Right cardiac atrium (tissue), 5 donors: ENCODE results near the gene NSD2. TPM values are rescaled to one million over a fixed set of nuclear protein-coding genes. Genes with fewer than 3 reads are reported as not detected.
A peak's percentile ranks its signal among the peaks of the same experiment; 100 is the strongest.

Experiments
- ATAC-seq, 2 donors: fragments of 200-7000 bp; cut with Tn5 transposase; one replicate each; pipeline versions ENCODE4 v1.8.0 to v1.9.1; 2020; ENCODE audit warnings: moderate library complexity in 2 of 2, mild to moderate bottlenecking in 1 of 2
- DNase-seq, 3 donors: peaks; one replicate each; pipeline ENCODE4 v3.0.0-alpha.2; 2020
- H3K27ac ChIP-seq: one replicate; pipeline ENCODE4 v1.5.1; 2013; ENCODE audit warnings: mild to moderate bottlenecking, low read length, control low read depth, moderate library complexity
- H3K27me3 ChIP-seq: one replicate; pipeline ENCODE4 v1.6.1; 2013; ENCODE audit not compliant: control insufficient read depth, insufficient read depth
- H3K4me1 ChIP-seq: one replicate; pipeline ENCODE4 v1.6.1; 2013; ENCODE audit warnings: low read length; ENCODE audit not compliant: control insufficient read depth, insufficient read depth
- H3K4me3 ChIP-seq: one replicate; pipeline ENCODE4 v1.5.1; 2013; ENCODE audit warnings: low read length, control low read depth
- H3K9me3 ChIP-seq: one replicate; pipeline ENCODE4 v1.6.1; 2013; ENCODE audit warnings: low read length; ENCODE audit not compliant: control insufficient read depth
- WGBS: extraction: QIAGEN DNeasy Blood & Tissue Kit; methylation state at CpG from one replicate; pipeline ENCODE4 v1.1.7; 2013; 5-methylcytosine and 5-hydroxymethylcytosine counted together
- intact Hi-C, 4 donors: fragments of 100-400 bp; cut with DNase I; formaldehyde crosslinking; loops; one replicate each; pipeline versions ENCODE4 v1.11.0 to v1.14.0; 2022 to 2023
- polyA plus RNA-seq: library from polyadenylated mRNA; stranded (reverse); fragments of 200-250 nt; gene quantifications from one replicate; pipeline ENCODE4 v1.2.3, GENCODE V29; 2013
- total RNA-seq, 4 donors: library from RNA; stranded (reverse); fragmentation: NEBNext Ultra II Directional; extraction: Animal tissue kit (Norgen Biotek cat#: 25700); gene quantifications; one replicate each; pipeline ENCODE4 v1.2.1, GENCODE V29; 2021
- donor health status: healthy with polysubstance abuse.
- donor health status: DM: no; HTN: yes; CAD: no.
- donor health status: DM: no; HTN: no; CAD: no.
- donor health status: DM: no; HTN: yes; CAD: no; lungs with severe emphysema.
- donor health status: DM: yes; HTN: yes; CAD: no.

The NSD2 gene
- total and polyA plus RNA-seq, 5 donors = 10.8 to 52.0 (median 44.6) TPM

GRCh38 chr4:1927675-1928074 is 56.5 kb downstream of the NSD2 start:
- H3K9me3 ChIP-seq = no peaks in the 10 kb centered on the region
- WGBS = 40% methylated on average over 3 of the region's 3 CpGs
- no peak overlapping the region for H3K4me3 ChIP-seq
- intact Hi-C loops = no loop called here
- no peaks in the 10 kb centered on the region for H3K27me3 ChIP-seq
- ATAC-seq = no peak
- no peak overlapping the region for H3K27ac ChIP-seq
- H3K4me1 ChIP-seq = no peaks in the 10 kb centered on the region
- no peak for DNase-seq

- intact Hi-C loops = no loop called here
- ATAC-seq (peak in 1 of 2 donors; percentile 38), DNase-seq (no peak)
- Histone ChIP-seq H3K9me3 (no peaks in the 10 kb centered on the region), H3K4me3 (no peak overlapping the region), H3K27ac (no peak overlapping the region), H3K4me1 (no peaks in the 10 kb centered on the region), H3K27me3 (no peaks in the 10 kb centered on the region)
- WGBS = 88% methylated on average over 13 of the region's 13 CpGs
Measured at GRCh38 chr4:1928356-1929239, 57.4 kb downstream of the NSD2 start.

GRCh38 chr4:1932736-1933135 is 61.5 kb downstream of the NSD2 start:
- H3K9me3 ChIP-seq = no peaks in the 10 kb centered on the region
- no peak overlapping the region for H3K4me3 ChIP-seq
- no peak overlapping the region for H3K27ac ChIP-seq
- no peak for DNase-seq
- intact Hi-C loops = no loop called here
- H3K27me3 ChIP-seq = no peaks in the 10 kb centered on the region
- 97% methylated on average over 13 of the region's 13 CpGs for WGBS
- no peak for ATAC-seq
- H3K4me1 ChIP-seq = no peaks in the 10 kb centered on the region

- Histone ChIP-seq H3K4me1 (no peaks in the 10 kb centered on the region), H3K4me3 (no peak overlapping the region), H3K27me3 (no peaks in the 10 kb centered on the region), H3K9me3 (no peaks in the 10 kb centered on the region), H3K27ac (no peak overlapping the region)
- intact Hi-C loops = no loop called here
- ATAC-seq (no peak), DNase-seq (no peak)
- 93% methylated on average over 3 of the region's 3 CpGs for WGBS
Measured at GRCh38 chr4:1933700-1934099, 62.5 kb downstream of the NSD2 start.

DNA sequence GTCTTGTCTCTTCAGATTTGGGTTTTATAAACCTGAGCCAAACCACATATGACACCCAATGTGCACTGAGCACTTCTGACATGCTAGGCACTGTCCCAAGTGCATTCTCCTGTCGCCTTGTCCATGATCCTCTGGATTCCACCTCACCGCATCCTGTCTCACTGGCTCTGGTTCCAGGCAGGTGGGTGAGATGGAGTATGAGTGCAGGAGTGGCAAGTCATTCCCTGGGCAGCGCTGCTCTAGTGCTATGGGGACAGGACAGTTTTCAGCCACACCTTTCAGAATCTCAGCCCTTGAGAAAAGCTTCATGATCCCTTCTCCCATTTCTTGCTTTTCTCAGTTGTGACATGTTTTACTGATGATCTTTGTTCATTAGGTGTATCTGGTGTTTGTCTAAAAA is 66.4 kb downstream of the NSD2 start:
- no peak overlapping the region for H3K4me3 ChIP-seq
- H3K9me3 ChIP-seq = no peaks in the 10 kb centered on the region
- intact Hi-C loops = no loop called here
- peaks cover 3% of the 10 kb centered on the region for H3K4me1 ChIP-seq
- ATAC-seq = no peak
- no peak for DNase-seq
- H3K27me3 ChIP-seq = no peaks in the 10 kb centered on the region
- WGBS = 95% methylated on average over 3 of the region's 3 CpGs
- no peak overlapping the region for H3K27ac ChIP-seq

DNA sequence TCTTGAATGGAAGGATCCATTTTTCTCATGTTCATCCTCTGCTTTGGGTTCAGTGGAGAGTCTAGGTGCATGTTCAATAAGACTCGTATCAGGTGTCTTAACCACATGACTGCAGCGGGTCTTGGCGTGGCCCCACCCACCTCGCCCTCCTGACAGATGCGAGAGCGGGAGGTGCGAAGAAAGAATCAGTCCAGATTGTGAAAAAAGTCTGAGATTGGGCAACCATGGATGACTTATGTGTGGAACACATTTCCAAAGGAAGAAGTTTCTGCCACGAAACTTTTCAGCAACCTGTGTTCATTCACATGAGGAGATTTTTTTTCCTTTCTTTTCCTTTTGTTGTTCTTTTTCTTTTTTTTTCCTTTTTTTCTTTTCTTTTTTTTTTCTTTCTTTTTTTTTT is 66.8 kb downstream of the NSD2 start:
- Histone ChIP-seq H3K27me3 (no peaks in the 10 kb centered on the region), H3K9me3 (no peaks in the 10 kb centered on the region), H3K4me3 (no peak overlapping the region), H3K4me1 (peaks cover 3% of the 10 kb centered on the region), H3K27ac (no peak overlapping the region)
- no peak for ATAC-seq
- DNase-seq = no peak
- WGBS = 94% methylated on average over 8 of the region's 8 CpGs
- intact Hi-C loops = no loop called here

- Histone ChIP-seq H3K27ac (no peak overlapping the region), H3K4me3 (no peak overlapping the region), H3K27me3 (no peaks in the 10 kb centered on the region), H3K9me3 (no peaks in the 10 kb centered on the region), H3K4me1 (peaks cover 3% of the 10 kb centered on the region)
- ATAC-seq = peak; percentile 69 to 86
- WGBS = 78% methylated on average over 11 of the region's 11 CpGs
- intact Hi-C loops = no loop called here
- DNase-seq = no peak
Measured at GRCh38 chr4:1939664-1940509, 68.7 kb downstream of the NSD2 start.

DNA sequence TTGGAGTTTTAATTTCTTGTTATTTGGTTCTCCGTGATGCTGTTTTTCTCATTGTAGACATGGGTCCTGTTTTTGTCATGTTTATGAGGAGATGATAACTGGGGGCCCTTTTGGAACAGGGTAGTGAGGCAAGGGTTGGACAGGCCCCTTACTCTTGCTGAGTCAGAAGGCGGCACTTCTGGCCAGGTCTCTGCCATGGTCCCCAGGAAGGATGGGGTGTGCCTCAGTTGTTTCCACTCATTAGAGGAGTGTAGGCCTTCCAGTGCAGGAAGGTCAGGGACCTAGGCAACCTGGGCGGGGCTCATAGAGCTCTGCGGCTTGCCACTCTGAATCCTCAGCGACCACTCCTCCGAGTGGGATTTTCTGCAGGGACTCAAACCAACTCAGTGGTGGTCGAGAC is 69.4 kb downstream of the NSD2 start:
- no peak overlapping the region for H3K27ac ChIP-seq
- peak; percentile 49 to 91 for ATAC-seq
- intact Hi-C loops = no loop called here

GRCh38 chr4:1943928-1944327 is 72.7 kb downstream of the NSD2 start:
- ATAC-seq (no peak), DNase-seq (no peak)
- 94% methylated on average over 7 of the region's 7 CpGs for WGBS
- Histone ChIP-seq H3K27me3 (no peaks in the 10 kb centered on the region), H3K9me3 (no peaks in the 10 kb centered on the region), H3K27ac (no peak overlapping the region), H3K4me1 (peaks cover 3% of the 10 kb centered on the region), H3K4me3 (no peak overlapping the region)
- intact Hi-C loops = no loop called here

More for the DNA sequence above, 69.4 kb downstream of the NSD2 start:
- WGBS = 88% methylated on average over 7 of the region's 7 CpGs
- no peak overlapping the region for H3K4me3 ChIP-seq
- H3K4me1 ChIP-seq = peaks cover 3% of the 10 kb centered on the region
- H3K9me3 ChIP-seq = no peaks in the 10 kb centered on the region
- H3K27me3 ChIP-seq = no peaks in the 10 kb centered on the region
- DNase-seq = peak in 1 of 3 donors; percentile 49

DNA sequence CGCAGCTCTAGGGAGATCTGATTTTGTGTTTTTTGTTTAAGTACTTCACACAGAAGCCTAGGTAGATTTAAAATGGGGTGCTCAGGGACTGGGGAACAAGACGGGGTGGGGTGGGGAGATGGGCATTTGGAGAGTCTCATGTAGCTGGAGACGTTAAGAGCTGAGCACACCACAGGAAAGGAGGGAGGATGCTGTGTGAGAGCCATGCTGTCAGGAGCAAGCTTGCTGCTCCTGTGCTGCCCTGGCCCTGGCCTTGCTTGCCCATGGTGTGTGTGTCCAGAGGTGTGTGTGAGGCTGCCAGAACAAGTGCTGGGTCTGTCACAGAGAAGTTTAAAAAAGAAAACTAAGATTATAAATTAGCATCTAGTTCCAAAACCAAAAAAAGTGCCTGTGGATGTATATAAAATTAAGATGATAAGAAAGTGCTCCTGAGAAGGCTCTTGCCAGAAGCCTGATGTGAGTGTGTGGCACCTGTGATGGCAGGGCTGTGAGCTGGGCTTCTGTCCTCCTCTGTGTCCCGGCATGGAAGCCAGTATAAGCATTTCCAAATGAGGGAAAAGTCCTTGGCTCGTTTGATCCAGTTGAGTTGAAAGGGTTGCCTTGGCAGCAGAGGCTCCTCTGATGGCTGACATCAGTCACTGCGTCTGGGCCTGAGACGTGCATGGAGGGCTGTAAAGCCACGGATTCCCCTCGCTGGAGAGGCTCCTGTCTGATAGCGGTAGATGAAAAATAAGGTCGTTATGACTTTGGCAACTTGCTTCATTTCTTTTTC is 74.1 kb downstream of the NSD2 start:
- WGBS = 72% methylated on average over 11 of the region's 11 CpGs
- DNase-seq (no peak), ATAC-seq (no peak)
- H3K4me3 ChIP-seq = no peak overlapping the region
- H3K27ac ChIP-seq = no peak overlapping the region
- intact Hi-C loops = no loop called here
- H3K9me3 ChIP-seq = no peaks in the 10 kb centered on the region
- peaks cover 3% of the 10 kb centered on the region for H3K4me1 ChIP-seq
- H3K27me3 ChIP-seq = no peaks in the 10 kb centered on the region
